HCT116 (cell line): ENCODE results near the gene UBE2S.

Experiments
- CTCF ChIP-seq, 3 experiments: fragments of 200-600 bp in 1 of 3; sonication (generic) in 1 of 3; IDR thresholded peaks in 2 of 3; conservative IDR thresholded peaks in 1 of 3; 2 replicates each; pipeline ENCODE4 v1.5.1; 2012 to 2017; ENCODE audit warnings: low read depth in 2 of 3, low read length in 2 of 3, antibody characterized with exemption in 1 of 3, borderline replicate concordance in 1 of 3, control low read depth in 1 of 3, mild to moderate bottlenecking in 1 of 3, mixed read lengths in 1 of 3, mixed run types in 1 of 3, moderate library complexity in 1 of 3; ENCODE audit not compliant: insufficient read depth in 1 of 3
- REST ChIP-seq: IDR thresholded peaks from 2 replicates; pipeline ENCODE4 v1.6.1; 2012; ENCODE audit warnings: low read depth
- YY1 ChIP-seq: IDR thresholded peaks from 2 replicates; pipeline ENCODE4 v1.6.1; 2011; ENCODE audit warnings: low read length, low read depth, moderate library complexity, mild to moderate bottlenecking; ENCODE audit not compliant: insufficient replicate concordance; ENCODE audit errors: extremely low read depth

GRCh38 chr19:55441692-55442321 lies 34.2 kb upstream of the UBE2S start:
- no peak for TF ChIP-seq CTCF (IDR thresholded peaks at IDR 0.05 in 2 of 3, conservative IDR thresholded peaks at IDR 0.05 in 1 of 3; ENCODE audit: borderline replicate concordance in 1 of 3, insufficient read depth in 1 of 3, low read depth in 2 of 3, low read length in 2 of 3)
- no peak for TF ChIP-seq YY1
- TF ChIP-seq REST, result no peak
